Stimulated activated CD4-positive, alpha-beta T cell treated with anti-CD3 and anti-CD28 coated beads, Interleukin-2, amount 100 ng/mL, for 48 hours (primary cell): Measurements from ENCODE around the gene LZTS2.

Experiments used
- DNase-seq, 2 donors: peaks; one replicate each; pipeline ENCODE4 v3.0.0-alpha.2; 2020

The LZTS2 gene

GRCh38 chr10:101056365-101057151 lies 57.0 kb downstream of the LZTS2 start:
- no peak for DNase-seq
